H1 (cell line): ENCODE data around the gene CNOT1. TPM values are rescaled to one million over a fixed set of nuclear protein-coding genes. Genes with fewer than 3 reads are reported as not detected.

Experiments used
- CTCF ChIA-PET: fragments of 300-600 bp; sonication (Branson Sonifier 250); formaldehyde crosslinking; loops from one replicate; lab custom pipeline; 2021; ENCODE audit not compliant: partially characterized antibody; lab: Charles Lee
- POLR2A ChIA-PET: fragments of 300-600 bp; sonication (Branson Sonifier 250); formaldehyde crosslinking; loops from one replicate; lab custom pipeline; 2021; ENCODE audit warnings: inconsistent platforms; ENCODE audit not compliant: partially characterized antibody; lab: Charles Lee
- DNase-seq, 2 experiments: peaks; one replicate each; pipeline versions ENCODE4 v3.0.0 to v3.0.0-alpha.2; 2010 to 2022; ENCODE audit warnings: low spot score in 2 of 2, low read depth in 1 of 2, mixed read lengths in 1 of 2
- FAIRE-seq: peaks from 2 replicates; lab custom pipeline; 2011; peaks lifted over from hg19 to GRCh38; lab: Jason Lieb, UNC
- H2AFZ ChIP-seq: 2 replicates; pipeline ENCODE4 v1.8.1; 2012; ENCODE audit warnings: low read length, inconsistent platforms
- H2AK5ac ChIP-seq: 2 replicates; pipeline ENCODE4 v1.6.1; 2013; ENCODE audit warnings: low read depth, low read length
- H2BK120ac ChIP-seq: replicated peaks from 2 replicates; pipeline ENCODE3; 2013; ENCODE audit warnings: low read depth, low read length, inconsistent platforms
- H2BK12ac ChIP-seq: 2 replicates; pipeline ENCODE4 v1.6.1; 2013; ENCODE audit warnings: low read depth, low read length
- H2BK15ac ChIP-seq: 2 replicates; pipeline ENCODE4 v1.6.1; 2013; ENCODE audit warnings: low read length
- H2BK20ac ChIP-seq: 2 replicates; pipeline ENCODE4 v1.6.1; 2013; ENCODE audit warnings: low read length
- H2BK5ac ChIP-seq: 2 replicates; pipeline ENCODE4 v1.6.1; 2013; ENCODE audit warnings: low read depth, low read length
- H3K14ac ChIP-seq: 2 replicates; pipeline ENCODE4 v1.6.1; 2013; ENCODE audit warnings: inconsistent platforms; ENCODE audit not compliant: insufficient read length
- H3K18ac ChIP-seq: 2 replicates; pipeline ENCODE4 v1.6.1; 2013; ENCODE audit warnings: low read length; ENCODE audit errors: extremely low read depth
- H3K23ac ChIP-seq: 2 replicates; pipeline ENCODE4 v1.6.1; 2013; ENCODE audit warnings: inconsistent platforms; ENCODE audit not compliant: insufficient read length
- H3K23me2 ChIP-seq: 2 replicates; pipeline ENCODE4 v1.6.1; 2013; ENCODE audit warnings: low read depth, low read length
- H3K27ac ChIP-seq: 2 replicates; pipeline ENCODE4 v1.6.1; 2011; ENCODE audit warnings: low read depth, low read length, inconsistent platforms
- H3K27me3 ChIP-seq, 4 experiments: replicated peaks in 1 of 4; 1 replicate in 1 of 4; 2 replicates in 3 of 4; pipeline versions ENCODE4 v1.6.1 to v1.8.1; 2011 to 2013; ENCODE audit warnings: low read length in 3 of 4, mild to moderate bottlenecking in 3 of 4, inconsistent platforms in 2 of 4, mixed read lengths in 2 of 4, moderate library complexity in 1 of 4; ENCODE audit not compliant: control insufficient read depth in 3 of 4, insufficient read depth in 3 of 4; ENCODE audit errors: extremely low read depth in 1 of 4
- H3K36me3 ChIP-seq, 4 experiments: 2 replicates each; pipeline versions ENCODE4 v1.6.1 to v1.8.1; 2011 to 2013; ENCODE audit warnings: mild to moderate bottlenecking in 4 of 4, low read length in 3 of 4, moderate library complexity in 2 of 4, control low read depth in 1 of 4, inconsistent platforms in 1 of 4; ENCODE audit not compliant: insufficient read depth in 4 of 4, control insufficient read depth in 2 of 4
- H3K4ac ChIP-seq: replicated peaks from 2 replicates; pipeline ENCODE3; 2013; ENCODE audit warnings: low read length, low read depth, mixed read lengths, inconsistent platforms; ENCODE audit not compliant: insufficient read length
- H3K4me1 ChIP-seq, 4 experiments: replicated peaks in 1 of 4; 1 replicate in 1 of 4; 2 replicates in 3 of 4; pipeline versions ENCODE4 v1.6.1 to v1.8.1; 2011 to 2013; ENCODE audit warnings: low read length in 3 of 4, inconsistent platforms in 2 of 4, mixed read lengths in 1 of 4; ENCODE audit not compliant: insufficient read depth in 4 of 4, control insufficient read depth in 3 of 4
- H3K4me2 ChIP-seq, 2 experiments: 2 replicates each; pipeline versions ENCODE4 v1.6.1 to v1.8.1; 2011 to 2013; ENCODE audit warnings: low read depth in 2 of 2, low read length in 2 of 2, control low read depth in 1 of 2, inconsistent platforms in 1 of 2, mild to moderate bottlenecking in 1 of 2; ENCODE audit not compliant: insufficient read depth in 1 of 2
- H3K4me3 ChIP-seq, 4 experiments: fragments of 200-600, 300-600 bp in 1 of 4; sonication (generic), shearing (Covaris generic), sonication (Bioruptor Twin) in 1 of 4; 2 replicates each; pipeline versions ENCODE4 v1.5.1 to v1.8.1; 2011 to 2016; ENCODE audit warnings: low read length in 4 of 4, low read depth in 3 of 4, control low read depth in 2 of 4, inconsistent platforms in 2 of 4, mild to moderate bottlenecking in 2 of 4, mixed read lengths in 1 of 4, moderate library complexity in 1 of 4; ENCODE audit not compliant: insufficient read depth in 2 of 4; ENCODE audit errors: extremely low read depth in 1 of 4
- H3K56ac ChIP-seq: replicated peaks from 2 replicates; pipeline ENCODE3; 2013; ENCODE audit warnings: low read depth, mild to moderate bottlenecking, mixed read lengths, low read length, inconsistent platforms; ENCODE audit not compliant: insufficient read length
- H3K79me1 ChIP-seq: 2 replicates; pipeline ENCODE4 v1.6.1; 2013; ENCODE audit warnings: low read depth, low read length, control low read depth
- H3K79me2 ChIP-seq, 2 experiments: 2 replicates each; pipeline versions ENCODE4 v1.6.1 to v1.8.1; 2012 to 2013; ENCODE audit warnings: low read length in 2 of 2, mild to moderate bottlenecking in 2 of 2, inconsistent platforms in 1 of 2; ENCODE audit not compliant: insufficient read depth in 2 of 2, control insufficient read depth in 1 of 2
- H3K9ac ChIP-seq, 4 experiments: replicated peaks in 1 of 4; 1 replicate in 1 of 4; 2 replicates in 3 of 4; pipeline versions ENCODE4 v1.6.1 to v1.8.1; 2011 to 2013; ENCODE audit warnings: low read depth in 3 of 4, low read length in 3 of 4, control low read depth in 2 of 4, mild to moderate bottlenecking in 2 of 4, moderate library complexity in 2 of 4, inconsistent platforms in 1 of 4; ENCODE audit errors: extremely low read depth in 1 of 4
- H3K9me3 ChIP-seq, 2 experiments: 2 replicates each; pipeline versions ENCODE4 v1.6.1 to v1.8.1; 2012 to 2013; ENCODE audit warnings: mild to moderate bottlenecking in 2 of 2, moderate library complexity in 2 of 2, control low read depth in 1 of 2, inconsistent platforms in 1 of 2, low read depth in 1 of 2, low read length in 1 of 2, mixed read lengths in 1 of 2; ENCODE audit not compliant: insufficient read depth in 2 of 2
- H4K20me1 ChIP-seq, 2 experiments: replicated peaks in 1 of 2; 2 replicates each; pipeline versions ENCODE3 to v1.8.1; 2011 to 2013; ENCODE audit warnings: inconsistent platforms in 2 of 2, low read length in 2 of 2, mild to moderate bottlenecking in 1 of 2; ENCODE audit not compliant: insufficient read depth in 2 of 2, control insufficient read depth in 1 of 2
- H4K5ac ChIP-seq: 2 replicates; pipeline ENCODE4 v1.6.1; 2013; ENCODE audit warnings: low read length, low read depth, mixed read lengths, inconsistent platforms; ENCODE audit not compliant: insufficient read length
- H4K8ac ChIP-seq: 2 replicates; pipeline ENCODE4 v1.8.0; 2013; ENCODE audit warnings: mild to moderate bottlenecking, moderate library complexity, low read length, inconsistent platforms; ENCODE audit not compliant: insufficient read depth; ENCODE audit errors: extremely low read depth
- H4K91ac ChIP-seq: replicated peaks from 2 replicates; pipeline ENCODE3; 2013; ENCODE audit warnings: low read length, mixed read lengths, inconsistent platforms; ENCODE audit not compliant: insufficient read length
- CBX5 ChIP-seq: fragments of 300-800, 300-1000 bp; sonication (generic); IDR thresholded peaks from 2 replicates; pipeline ENCODE4 v1.7.1; 2016; ENCODE audit warnings: antibody characterized with exemption, low read length, low read depth
- CBX8 ChIP-seq: fragments of 300-800, 300-1000 bp; sonication (generic); IDR thresholded peaks from 2 replicates; pipeline ENCODE4 v1.7.1; 2016; ENCODE audit warnings: low read depth, low read length, borderline replicate concordance
- KDM1A ChIP-seq: fragments of 200-600, 300-600 bp; sonication (generic); IDR thresholded peaks from 2 replicates; pipeline ENCODE4 v1.7.1; 2016; ENCODE audit warnings: mild to moderate bottlenecking, low read length, borderline replicate concordance
- KDM4A ChIP-seq: IDR thresholded peaks from one replicate; pipeline ENCODE4 v1.7.1; 2012; ENCODE audit warnings: low read depth, mild to moderate bottlenecking, moderate library complexity, low read length, inconsistent platforms; ENCODE audit not compliant: severe bottlenecking
- NRF1 ChIP-seq: IDR thresholded peaks from 2 replicates; pipeline ENCODE4 v1.6.1; 2011; ENCODE audit warnings: mild to moderate bottlenecking, low read depth, low read length, improper control_type of control experiment
- POU5F1 ChIP-seq: IDR thresholded peaks from 2 replicates; pipeline ENCODE4 v1.6.1; 2011; ENCODE audit warnings: low read depth, mild to moderate bottlenecking, low read length, moderate library complexity
- RBBP5 ChIP-seq: IDR thresholded peaks from 2 replicates; pipeline ENCODE4 v1.7.1; 2012; ENCODE audit warnings: low read depth, mild to moderate bottlenecking, inconsistent platforms, low read length, moderate library complexity, borderline replicate concordance
- SIN3A ChIP-seq, 2 experiments: IDR thresholded peaks in 1 of 2; conservative IDR thresholded peaks in 1 of 2; 2 replicates each; pipeline ENCODE4 v1.6.1; 2011 to 2012; ENCODE audit warnings: low read length in 2 of 2, improper control_type of control experiment in 1 of 2, low read depth in 1 of 2, mild to moderate bottlenecking in 1 of 2
- SP4 ChIP-seq: IDR thresholded peaks from 2 replicates; pipeline ENCODE4 v1.6.1; 2012; ENCODE audit warnings: low read length, inconsistent platforms
- ZNF274 ChIP-seq: IDR thresholded peaks from 2 replicates; pipeline ENCODE4 v1.7.0; 2012; ENCODE audit warnings: low read length, borderline replicate concordance; ENCODE audit errors: extremely low read depth
- WGBS, 2 experiments: shearing (Covaris generic) in 1 of 2; methylation state at CpG; one replicate each; pipeline versions ENCODE4 v1.1.6 to v1.1.7; 2013 to 2015; ENCODE audit warnings: low lambda C conversion rate in 2 of 2, mixed read lengths in 2 of 2, inconsistent platforms in 1 of 2, low coverage in 1 of 2, missing lambda C conversion rate in 1 of 2; ENCODE audit not compliant: insufficient replicate concordance in 2 of 2, insufficient coverage in 1 of 2, insufficient read length in 1 of 2; ENCODE audit errors: extremely low coverage in 1 of 2, missing lambda C conversion rate in 1 of 2; 5-methylcytosine and 5-hydroxymethylcytosine counted together
- polyA plus RNA-seq, 7 experiments: library from polyadenylated mRNA; depleted of rRNA in 3 of 7; stranded (reverse) in 5 of 7; unstranded in 2 of 7; fragments of >200 nt in 5 of 7; fragments of 200-250 nt in 2 of 7; gene quantifications; 1 replicate in 5 of 7; 2 replicates in 1 of 7; 4 replicates in 1 of 7; pipeline versions ENCODE4 v1.2.1 to v1.2.3, GENCODE V29; 2011 to 2013; ENCODE audit warnings: missing spikeins in 2 of 7, mixed read lengths in 2 of 7
- total RNA-seq: library from RNA; stranded (reverse); fragmentation: NEBNext Ultra II Directional; extraction: Animal tissue kit (Norgen Biotek cat#: 25700); gene quantifications from 2 replicates; pipeline ENCODE4 v1.2.1, GENCODE V29; 2021

The CNOT1 gene
- total and polyA plus RNA-seq, 2 of the 8 experiments (the other 6 are each of a cell fraction or from before 2014, with no cell fraction given): 306 to 319 TPM

DNA sequence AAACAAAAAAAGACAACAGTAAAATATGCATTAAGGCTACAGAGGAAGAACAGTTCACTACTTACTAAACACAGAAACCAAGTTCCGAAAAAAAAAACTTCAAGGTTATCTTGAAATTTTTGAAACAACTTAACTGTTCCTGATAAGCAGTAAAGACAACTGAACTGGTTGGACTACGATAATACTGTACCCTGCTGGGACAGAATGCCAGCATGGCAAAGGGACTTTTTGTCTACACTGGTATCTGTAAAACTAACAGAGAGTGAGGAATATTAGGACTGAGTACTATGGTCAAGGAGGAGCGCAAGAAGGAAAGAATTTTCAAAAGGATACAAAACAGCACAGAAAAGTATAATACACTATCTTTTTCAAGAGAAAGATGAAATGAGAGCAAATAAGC lies 94.5 kb downstream of the CNOT1 start:
- H2AK5ac ChIP-seq: no peak overlapping the region
- no peak overlapping the region for H3K56ac ChIP-seq
- ChIA-PET CTCF (no interaction called here), POLR2A (no interaction called here)
- H2BK5ac ChIP-seq: no peak overlapping the region
- no peak overlapping the region for H3K9ac ChIP-seq
- H3K79me1 ChIP-seq: no peaks in the 10 kb centered on the region; the same call in 1 of the 2 replicates
- FAIRE-seq (no peak), DNase-seq (no peak)
- no peak overlapping the region for H4K8ac ChIP-seq
- H2BK120ac ChIP-seq: no peak overlapping the region
- no peaks in the 10 kb centered on the region for H3K4me1 ChIP-seq
- no peaks in the 10 kb centered on the region for H3K27me3 ChIP-seq
- no peak overlapping the region for H3K14ac ChIP-seq
- H3K23me2 ChIP-seq: no peaks in the 10 kb centered on the region
- no peak overlapping the region for H4K5ac ChIP-seq
- H4K20me1 ChIP-seq: peaks cover 3 to 8% of the 10 kb centered on the region in 2 experiments
- H3K4me2 ChIP-seq: no peak overlapping the region
- H2AFZ ChIP-seq: no peak overlapping the region
- no peak for TF ChIP-seq KDM4A
- no peak for TF ChIP-seq SIN3A (conservative IDR thresholded peaks at IDR 0.05 in 1 of 2, IDR thresholded peaks at IDR 0.05 in 1 of 2; ENCODE audit: low read depth in 1 of 2, low read length in 2 of 2)
- no peak for TF ChIP-seq NRF1
- no peak for TF ChIP-seq RBBP5
- TF ChIP-seq CBX8: no peak
- no peak for TF ChIP-seq KDM1A
- no peak for TF ChIP-seq POU5F1
- TF ChIP-seq ZNF274: no peak
- TF ChIP-seq CBX5: no peak
- no peak for TF ChIP-seq SP4
- H2BK12ac ChIP-seq: no peak overlapping the region
- no peak overlapping the region for H3K4me3 ChIP-seq
- H2BK20ac ChIP-seq: no peak overlapping the region
- H3K27ac ChIP-seq: no peak overlapping the region
- 92% methylated on average over 3 of the region's 3 CpGs; no CpG with 5 or more reads in 1 of the 2 experiments for WGBS, 2 experiments
- H3K4ac ChIP-seq: no peak overlapping the region
- H2BK15ac ChIP-seq: no peak overlapping the region
- H3K9me3 ChIP-seq: no peaks in the 10 kb centered on the region
- peaks cover 61 to 95% (median 85%) of the 10 kb centered on the region in 4 experiments for H3K36me3 ChIP-seq
- no peak overlapping the region for H3K23ac ChIP-seq
- no peak overlapping the region for H4K91ac ChIP-seq
- no peaks in the 10 kb centered on the region for H3K79me2 ChIP-seq
- no peak overlapping the region for H3K18ac ChIP-seq
